ENCODE results near the gene PMEPA1.

GRCh38 chr20:57698867-57699275 lies 10.9 kb downstream of the PMEPA1 start:
- TF ChIP-seq, protein P1, sequence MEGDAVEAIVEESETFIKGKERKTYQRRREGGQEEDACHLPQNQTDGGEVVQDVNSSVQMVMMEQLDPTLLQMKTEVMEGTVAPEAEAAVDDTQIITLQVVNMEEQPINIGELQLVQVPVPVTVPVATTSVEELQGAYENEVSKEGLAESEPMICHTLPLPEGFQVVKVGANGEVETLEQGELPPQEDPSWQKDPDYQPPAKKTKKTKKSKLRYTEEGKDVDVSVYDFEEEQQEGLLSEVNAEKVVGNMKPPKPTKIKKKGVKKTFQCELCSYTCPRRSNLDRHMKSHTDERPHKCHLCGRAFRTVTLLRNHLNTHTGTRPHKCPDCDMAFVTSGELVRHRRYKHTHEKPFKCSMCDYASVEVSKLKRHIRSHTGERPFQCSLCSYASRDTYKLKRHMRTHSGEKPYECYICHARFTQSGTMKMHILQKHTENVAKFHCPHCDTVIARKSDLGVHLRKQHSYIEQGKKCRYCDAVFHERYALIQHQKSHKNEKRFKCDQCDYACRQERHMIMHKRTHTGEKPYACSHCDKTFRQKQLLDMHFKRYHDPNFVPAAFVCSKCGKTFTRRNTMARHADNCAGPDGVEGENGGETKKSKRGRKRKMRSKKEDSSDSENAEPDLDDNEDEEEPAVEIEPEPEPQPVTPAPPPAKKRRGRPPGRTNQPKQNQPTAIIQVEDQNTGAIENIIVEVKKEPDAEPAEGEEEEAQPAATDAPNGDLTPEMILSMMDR (IDR thresholded peaks at IDR 0.05) = no peak
- no peak for TF ChIP-seq POLR2A (IDR thresholded peaks at IDR 0.05)
